GM23248 (cell line): ENCODE measurements around the gene WNT2B. TPM values are rescaled to one million over a fixed set of nuclear protein-coding genes. Genes with fewer than 3 reads are reported as not detected.
A peak's percentile ranks its signal among the peaks of the same experiment; 100 is the strongest.

Experiments
- DNase-seq: peaks from one replicate; pipeline ENCODE4 v3.0.0-alpha.2; 2015
- H2AFZ ChIP-seq: fragments of 200-600 bp; sonication (generic); 2 replicates; pipeline ENCODE4 v1.6.1; 2016; ENCODE audit warnings: antibody characterized with exemption
- H3F3A ChIP-seq: fragments of 200-600 bp; sonication (generic); 2 replicates; pipeline ENCODE4 v1.6.1; 2016; ENCODE audit warnings: mild to moderate bottlenecking, antibody characterized with exemption, mixed run types; ENCODE audit not compliant: insufficient read depth
- H3K27ac ChIP-seq: fragments of 200-600 bp; sonication (generic); 2 replicates; pipeline ENCODE4 v1.5.1; 2016; ENCODE audit warnings: mild to moderate bottlenecking
- H3K27me3 ChIP-seq: fragments of 200-600 bp; sonication (generic); replicated peaks from 2 replicates; pipeline ENCODE4 v1.6.1; 2016; ENCODE audit warnings: mild to moderate bottlenecking; ENCODE audit not compliant: insufficient read depth
- H3K36me3 ChIP-seq: fragments of 200-600 bp; sonication (generic); 2 replicates; pipeline ENCODE4 v1.6.1; 2016; ENCODE audit warnings: low read depth, mild to moderate bottlenecking
- H3K4me1 ChIP-seq: fragments of 200-600 bp; sonication (generic); 2 replicates; pipeline ENCODE4 v1.6.1; 2016; ENCODE audit warnings: mild to moderate bottlenecking; ENCODE audit not compliant: insufficient read depth
- H3K4me2 ChIP-seq: fragments of 200-600 bp; sonication (generic); one replicate; pipeline ENCODE4 v1.6.1; 2016; ENCODE audit warnings: mild to moderate bottlenecking; ENCODE audit not compliant: unreplicated experiment
- H3K4me3 ChIP-seq: fragments of 200-600 bp; sonication (generic); 2 replicates; pipeline ENCODE4 v1.5.1; 2016; ENCODE audit warnings: mild to moderate bottlenecking
- H3K79me2 ChIP-seq: fragments of 200-600 bp; sonication (generic); 2 replicates; pipeline ENCODE4 v1.6.1; 2016; ENCODE audit warnings: mild to moderate bottlenecking; ENCODE audit not compliant: insufficient read depth
- H3K9ac ChIP-seq: fragments of 200-600 bp; sonication (generic); 2 replicates; pipeline ENCODE4 v1.6.1; 2016; ENCODE audit warnings: mild to moderate bottlenecking
- H3K9me2 ChIP-seq: fragments of 200-600 bp; sonication (generic); 2 replicates; pipeline ENCODE4 v1.6.1; 2016; ENCODE audit warnings: mixed run types, mild to moderate bottlenecking, moderate library complexity; ENCODE audit not compliant: insufficient read depth
- H3K9me3 ChIP-seq: fragments of 200-600 bp; sonication (generic); one replicate; pipeline ENCODE4 v1.6.1; 2017; ENCODE audit warnings: low read depth
- H4K20me1 ChIP-seq: fragments of 200-600 bp; sonication (generic); 2 replicates; pipeline ENCODE4 v1.6.0; 2016; ENCODE audit not compliant: insufficient read depth
- EZH2 ChIP-seq: fragments of 200-600 bp; sonication (generic); IDR thresholded peaks from 2 replicates; pipeline ENCODE4 v1.6.1; 2018; ENCODE audit warnings: antibody characterized with exemption, mild to moderate bottlenecking; ENCODE audit not compliant: insufficient read depth, poor library complexity, severe bottlenecking
- EZH2phosphoT487 ChIP-seq: fragments of 200-600 bp; sonication (generic); IDR thresholded peaks from 2 replicates; pipeline ENCODE4 v1.6.1; 2018; ENCODE audit warnings: antibody characterized with exemption, moderate library complexity, mild to moderate bottlenecking, low read depth; ENCODE audit not compliant: insufficient read depth
- WGBS, 2 experiments: methylation state at CpG; one replicate each; pipeline ENCODE4 v1.1.6; 2015 to 2017; ENCODE audit warnings: low lambda C conversion rate in 2 of 2, low coverage in 1 of 2; ENCODE audit errors: missing lambda C conversion rate in 2 of 2; 5-methylcytosine and 5-hydroxymethylcytosine counted together
- in situ Hi-C: fragments of 300-500 bp; cut with MboI; formaldehyde crosslinking; loops from 2 replicates; pipeline ENCODE4 v1.15.0; 2020
- polyA plus RNA-seq: library from polyadenylated mRNA; unstranded; fragments of >200 nt; fragmentation: Nextera tagmentation; extraction: Ambion mirVana; gene quantifications from 2 replicates; pipeline ENCODE4 v1.2.1, GENCODE V29; 2016
- total RNA-seq: library from RNA; depleted of rRNA; stranded (reverse); fragments of >200 nt; shearing (Covaris generic); gene quantifications from 2 replicates; pipeline ENCODE4 v1.2.3, GENCODE V29; 2014

The WNT2B gene
- total and polyA plus RNA-seq, 2 experiments from 2014 or later = 0.61 to 2.1 TPM

GRCh38 chr1:112507921-112508277 is 866 bp upstream of the WNT2B start:
- peaks cover 7% of the 10 kb centered on the region; the same call in 1 of the 2 replicates for H3F3A ChIP-seq
- in situ Hi-C loops = no loop called here
- no peak overlapping the region for H3K9ac ChIP-seq
- WGBS, 2 experiments = 1 to 4% methylated on average over 8 to 15 of the region's 15 CpGs
- H3K36me3 ChIP-seq = no peaks in the 10 kb centered on the region
- H3K9me2 ChIP-seq = no peaks in the 10 kb centered on the region
- no peak overlapping the region for H3K27ac ChIP-seq
- H3K79me2 ChIP-seq = no peaks in the 10 kb centered on the region
- peak overlapping the region; percentile 65 for H3K4me3 ChIP-seq
- H2AFZ ChIP-seq = peak overlapping the region; percentile 64
- TF ChIP-seq EZH2phosphoT487 = no peak
- TF ChIP-seq EZH2 = no peak
- H3K4me2 ChIP-seq = peak overlapping the region; percentile 74
- no peaks in the 10 kb centered on the region for H3K9me3 ChIP-seq
- H3K4me1 ChIP-seq = peaks cover 9% of the 10 kb centered on the region; the same call in 1 of the 2 replicates
- H4K20me1 ChIP-seq = no peaks in the 10 kb centered on the region
- no peaks in the 10 kb centered on the region for H3K27me3 ChIP-seq
- DNase-seq = peak; percentile 29

- no peaks in the 10 kb centered on the region for H3K9me2 ChIP-seq
- peak overlapping the region; percentile 65 for H3K4me3 ChIP-seq
- no peaks in the 10 kb centered on the region for H3K9me3 ChIP-seq
- H3K79me2 ChIP-seq = no peaks in the 10 kb centered on the region
- H3K36me3 ChIP-seq = no peaks in the 10 kb centered on the region
- H3K4me2 ChIP-seq = peak overlapping the region; percentile 74
- in situ Hi-C loops = no loop called here
- 31 to 33% methylated on average over 50 to 54 of the region's 66 CpGs for WGBS, 2 experiments
- peaks cover 8% of the 10 kb centered on the region; the same call in 1 of the 2 replicates for H3K4me1 ChIP-seq
- peak overlapping the region; percentile 64 for H2AFZ ChIP-seq
- no peak overlapping the region for H3K27ac ChIP-seq
- H4K20me1 ChIP-seq = no peaks in the 10 kb centered on the region
- H3F3A ChIP-seq = no peaks in the 10 kb centered on the region
- TF ChIP-seq EZH2 = no peak
- TF ChIP-seq EZH2phosphoT487 = no peak
- no peaks in the 10 kb centered on the region for H3K27me3 ChIP-seq
- H3K9ac ChIP-seq = no peak overlapping the region
- peak; percentile 19 for DNase-seq
Observed at GRCh38 chr1:112509005-112509659, 367 bp downstream of the WNT2B start.

GRCh38 chr1:112509660-112510178 is 954 bp downstream of the WNT2B start:
- Histone ChIP-seq H3K36me3 (no peaks in the 10 kb centered on the region), H3K27me3 (no peaks in the 10 kb centered on the region), H3K9me2 (no peaks in the 10 kb centered on the region), H3K9ac (no peak overlapping the region), H3K79me2 (no peaks in the 10 kb centered on the region), H3K4me2 (no peak overlapping the region), H3K27ac (no peak overlapping the region), H3K4me1 (peaks cover 8% of the 10 kb centered on the region; the same call in 1 of the 2 replicates), H2AFZ (no peak overlapping the region), H3F3A (no peaks in the 10 kb centered on the region), H3K4me3 (no peak overlapping the region), H3K9me3 (no peaks in the 10 kb centered on the region), H4K20me1 (no peaks in the 10 kb centered on the region)
- no peak for DNase-seq
- TF ChIP-seq EZH2phosphoT487 (no peak), EZH2 (no peak)
- WGBS, 2 experiments = 83 to 84% methylated on average over 16 of the region's 16 CpGs
- in situ Hi-C loops = no loop called here

- Histone ChIP-seq H3K9ac (no peak overlapping the region), H3K9me3 (no peaks in the 10 kb centered on the region), H2AFZ (no peak overlapping the region), H3K27ac (no peak overlapping the region), H4K20me1 (no peaks in the 10 kb centered on the region), H3K36me3 (no peaks in the 10 kb centered on the region), H3K4me3 (no peak overlapping the region), H3K79me2 (no peaks in the 10 kb centered on the region), H3K4me2 (no peak overlapping the region), H3K9me2 (no peaks in the 10 kb centered on the region), H3F3A (no peaks in the 10 kb centered on the region), H3K27me3 (no peaks in the 10 kb centered on the region), H3K4me1 (peaks cover 10% of the 10 kb centered on the region; the same call in 1 of the 2 replicates)
- WGBS, 2 experiments = 84 to 85% methylated on average over 7 of the region's 7 CpGs
- DNase-seq = no peak
- TF ChIP-seq EZH2 (no peak), EZH2phosphoT487 (no peak)
- in situ Hi-C loops = no loop called here
Observed at GRCh38 chr1:112510340-112510739, 1.6 kb downstream of the WNT2B start.
